IMR-90 (cell line): Measurements from ENCODE around the gene KCNAB1. TPM values are rescaled to one million over a fixed set of nuclear protein-coding genes. Genes with fewer than 3 reads are reported as not detected.
"Not testable (repeated sequence)": the region's sequence is repeated elsewhere in the genome, so short reads cannot be mapped to it uniquely, and the experiment has no call there.

Experiments
- ATAC-seq: fragments of 200-7000 bp; cut with Tn5 transposase; 2 replicates; pipeline ENCODE4 v1.9.1; 2020; ENCODE audit warnings: low read depth, mild to moderate bottlenecking, moderate library complexity
- BruUV-seq: library from RNA; stranded (reverse); fragments of 400-500 nt; replicated peaks from 2 replicates; lab custom pipeline; 2021; lab: Mats Ljungman, UMichigan
- CTCF ChIA-PET: fragments of 300-600 bp; formaldehyde crosslinking; extraction: SDS; loops from one replicate; lab custom pipeline; 2021; ENCODE audit warnings: antibody characterized with exemption; lab: Yijun Ruan, JAX
- POLR2A ChIA-PET: fragments of 300-600 bp; sonication (Branson Sonifier 250); formaldehyde crosslinking; loops from one replicate; lab custom pipeline; 2022; ENCODE audit warnings: antibody characterized with exemption; ENCODE audit not compliant: unreplicated experiment; lab: Charles Lee
- DNase-seq: peaks from one replicate; pipeline ENCODE4 v3.0.0; 2013
- H2AFZ ChIP-seq: replicated peaks from 2 replicates; pipeline ENCODE3; 2013; ENCODE audit warnings: low read length, mild to moderate bottlenecking; ENCODE audit not compliant: poor library complexity
- H2AK5ac ChIP-seq: 2 replicates; pipeline ENCODE4 v1.6.1; 2013; ENCODE audit warnings: low read depth, low read length, inconsistent platforms
- H2AK9ac ChIP-seq: replicated peaks from 2 replicates; pipeline ENCODE3; 2013; ENCODE audit warnings: mild to moderate bottlenecking, low read depth, low read length, moderate library complexity; ENCODE audit not compliant: poor library complexity
- H2BK120ac ChIP-seq: 2 replicates; pipeline ENCODE4 v1.6.1; 2013; ENCODE audit warnings: low read depth, low read length, inconsistent platforms
- H2BK15ac ChIP-seq: 3 replicates; pipeline ENCODE4 v1.6.1; 2013; ENCODE audit warnings: low read depth, low read length, inconsistent platforms
- H2BK20ac ChIP-seq: 2 replicates; pipeline ENCODE4 v1.6.1; 2013; ENCODE audit warnings: low read depth, mild to moderate bottlenecking, inconsistent platforms, low read length, moderate library complexity
- H2BK5ac ChIP-seq: 2 replicates; pipeline ENCODE4 v1.6.1; 2013; ENCODE audit warnings: mild to moderate bottlenecking, low read depth, low read length, inconsistent platforms; ENCODE audit not compliant: poor library complexity, severe bottlenecking
- H3K14ac ChIP-seq: replicated peaks from 2 replicates; pipeline ENCODE4 v1.6.1; 2013; ENCODE audit warnings: low read depth, low read length, inconsistent platforms
- H3K18ac ChIP-seq: 2 replicates; pipeline ENCODE4 v1.6.1; 2013; ENCODE audit warnings: low read depth, low read length, control low read depth
- H3K23ac ChIP-seq: 2 replicates; pipeline ENCODE4 v1.6.1; 2013; ENCODE audit warnings: low read depth, low read length, inconsistent platforms
- H3K27ac ChIP-seq: 2 replicates; pipeline ENCODE4 v1.5.1; 2013; ENCODE audit warnings: mild to moderate bottlenecking, control low read depth, low read length; ENCODE audit not compliant: insufficient read depth
- H3K27me3 ChIP-seq: 2 replicates; pipeline ENCODE4 v1.6.1; 2013; ENCODE audit warnings: low read length; ENCODE audit not compliant: control insufficient read depth, insufficient read depth
- H3K36me3 ChIP-seq: 2 replicates; pipeline ENCODE4 v1.6.1; 2013; ENCODE audit warnings: low read length, mixed read lengths; ENCODE audit not compliant: control insufficient read depth, insufficient read depth
- H3K4ac ChIP-seq: 2 replicates; pipeline ENCODE4 v1.6.1; 2013; ENCODE audit warnings: low read depth, low read length, inconsistent platforms
- H3K4me1 ChIP-seq: 2 replicates; pipeline ENCODE4 v1.6.1; 2013; ENCODE audit warnings: low read length, mixed read lengths; ENCODE audit not compliant: control insufficient read depth, insufficient read depth
- H3K4me2 ChIP-seq: 2 replicates; pipeline ENCODE4 v1.6.1; 2013; ENCODE audit warnings: low read depth, mild to moderate bottlenecking, control low read depth, low read length, moderate library complexity
- H3K4me3 ChIP-seq: 2 replicates; pipeline ENCODE4 v1.5.1; 2013; ENCODE audit warnings: low read depth, mild to moderate bottlenecking, control low read depth, low read length, moderate library complexity; ENCODE audit not compliant: insufficient read depth
- H3K56ac ChIP-seq: 2 replicates; pipeline ENCODE4 v1.6.1; 2013; ENCODE audit warnings: low read length, inconsistent platforms; ENCODE audit not compliant: insufficient read depth; ENCODE audit errors: extremely low read depth
- H3K79me1 ChIP-seq, 2 experiments: 2 replicates each; pipeline ENCODE4 v1.6.1; 2013; ENCODE audit warnings: low read length in 2 of 2, inconsistent platforms in 1 of 2, low read depth in 1 of 2
- H3K9ac ChIP-seq: 2 replicates; pipeline ENCODE4 v1.6.1; 2013; ENCODE audit warnings: low read depth, low read length, control low read depth
- H3K9me1 ChIP-seq: 2 replicates; pipeline ENCODE4 v1.6.1; 2013; ENCODE audit warnings: low read length, inconsistent platforms; ENCODE audit not compliant: insufficient read depth
- H3K9me3 ChIP-seq: 2 replicates; pipeline ENCODE4 v1.6.1; 2013; ENCODE audit warnings: low read length; ENCODE audit not compliant: control insufficient read depth, insufficient read depth
- H4K20me1 ChIP-seq: 2 replicates; pipeline ENCODE4 v1.6.1; 2013; ENCODE audit warnings: low read length, inconsistent platforms; ENCODE audit not compliant: insufficient read depth
- H4K5ac ChIP-seq: 2 replicates; pipeline ENCODE4 v1.6.1; 2013; ENCODE audit warnings: mild to moderate bottlenecking, low read depth, low read length, control low read depth
- H4K8ac ChIP-seq, 2 experiments: 2 replicates each; pipeline ENCODE4 v1.6.1; 2013; ENCODE audit warnings: low read depth in 2 of 2, low read length in 2 of 2, control low read depth in 1 of 2, inconsistent platforms in 1 of 2
- H4K91ac ChIP-seq: 2 replicates; pipeline ENCODE4 v1.6.1; 2013; ENCODE audit warnings: low read depth, low read length, inconsistent platforms; ENCODE audit not compliant: insufficient read depth
- WGBS, 2 experiments: methylation state at CpG; one replicate each; pipeline versions ENCODE4 v1.1.5 to v1.1.7; 2013; ENCODE audit warnings: missing lambda C conversion rate in 2 of 2; ENCODE audit not compliant: insufficient read length in 1 of 2; ENCODE audit errors: extremely low coverage in 2 of 2; 5-methylcytosine and 5-hydroxymethylcytosine counted together
- dilution Hi-C: fragments of 300-500 bp; cut with HindIII; formaldehyde crosslinking; loops from one replicate; pipeline ENCODE4 v1.14.3; 2018; ENCODE audit warnings: low sequenced_read_pairs; ENCODE audit not compliant: unreplicated experiment
- in situ Hi-C: fragments of 300-500 bp; cut with MboI; formaldehyde crosslinking; loops from 3 replicates; pipeline ENCODE4 v1.14.3; 2019; ENCODE audit warnings: low sequenced_read_pairs, inconsistent platforms, mixed read lengths
- intact Hi-C: fragments of 100-400 bp; cut with micrococcal nuclease; formaldehyde crosslinking; loops from 2 replicates; pipeline ENCODE4 v1.10.0; 2022
- polyA plus RNA-seq, 3 experiments: library from polyadenylated mRNA; depleted of rRNA; stranded (reverse); fragments of >200 nt; gene quantifications; 2 replicates each; pipeline ENCODE4 v1.2.3, GENCODE V29; 2012; ENCODE audit warnings: low replicate concordance in 1 of 3
- total RNA-seq: library from RNA; depleted of rRNA; stranded (reverse); fragments of >200 nt; gene quantifications from 2 replicates; pipeline ENCODE4 v1.2.3, GENCODE V29; 2012

Gene KCNAB1
- total and polyA plus RNA-seq, 2 of the 4 experiments (the other 2 are of a cell fraction) = under 0.01 to 0.07 TPM

DNA sequence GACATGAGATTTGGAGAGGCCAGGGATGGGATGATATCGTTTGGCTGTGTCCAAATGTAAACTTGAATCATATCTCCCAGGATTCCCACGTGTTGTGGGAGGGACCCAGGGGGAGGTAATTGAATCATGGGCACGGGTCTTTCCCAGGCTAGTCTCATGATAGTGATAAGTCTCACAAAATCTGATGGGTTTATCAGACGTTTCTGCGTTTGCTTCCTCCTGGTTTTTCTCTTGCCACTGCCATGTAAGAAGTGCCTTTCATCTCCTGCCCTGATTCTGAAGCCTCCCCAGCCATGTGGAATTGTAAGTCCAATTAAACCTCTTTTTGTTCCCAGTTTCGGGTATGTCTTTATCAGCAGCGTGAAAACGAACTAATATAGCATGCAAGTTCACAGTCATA, 442.1 kb downstream of the KCNAB1 start:
- H3K79me1 ChIP-seq, CTCF ChIA-PET, H3K23ac ChIP-seq, H4K8ac ChIP-seq, dilution Hi-C loops, H3K14ac ChIP-seq, intact Hi-C loops, POLR2A ChIA-PET, H2AK9ac ChIP-seq, H3K9ac ChIP-seq, H2BK5ac ChIP-seq, H2AFZ ChIP-seq, H2AK5ac ChIP-seq, H3K27ac ChIP-seq, H3K18ac ChIP-seq, H3K36me3 ChIP-seq, H3K4me3 ChIP-seq, H2BK15ac ChIP-seq, H2BK120ac ChIP-seq, H3K9me1 ChIP-seq, H3K4me2 ChIP-seq, DNase-seq, H4K91ac ChIP-seq, H2BK20ac ChIP-seq, H3K4me1 ChIP-seq, H3K9me3 ChIP-seq, ATAC-seq, H3K4ac ChIP-seq, H3K27me3 ChIP-seq, H3K56ac ChIP-seq, BruUV-seq, H4K5ac ChIP-seq, H4K20me1 ChIP-seq: not testable (repeated sequence)
- 80% methylated on average over 1 of the region's 8 CpGs; no CpG with 5 or more reads in 1 of the 2 experiments for WGBS, 2 experiments
- in situ Hi-C loops = loop anchor here (10.0 kb wide), 1 partner anchor 102 kb away; no protein-coding TSS in a partner anchor
